PC-3 (cell line): Measurements from ENCODE around the gene AP2M1. TPM values are rescaled to one million over a fixed set of nuclear protein-coding genes. Genes with fewer than 3 reads are reported as not detected.

Experiments
- ATAC-seq: fragments of 200-7000 bp; cut with Tn5 transposase; 2 replicates; pipeline ENCODE4 v1.9.1; 2020; ENCODE audit warnings: mild to moderate bottlenecking, moderate library complexity
- BruUV-seq: library from RNA; stranded (reverse); fragments of 400-500 nt; replicated peaks from 2 replicates; lab custom pipeline; 2021; lab: Mats Ljungman, UMichigan
- CTCF ChIA-PET: fragments of 300-600 bp; sonication (Branson Sonifier 250); formaldehyde crosslinking; loops from one replicate; lab custom pipeline; 2022; ENCODE audit warnings: antibody characterized with exemption; lab: Charles Lee
- POLR2A ChIA-PET: fragments of 300-600 bp; sonication (Branson Sonifier 250); formaldehyde crosslinking; loops from one replicate; lab custom pipeline; 2022; ENCODE audit warnings: antibody characterized with exemption; ENCODE audit not compliant: unreplicated experiment; lab: Charles Lee
- DNase-seq: peaks from one replicate; pipeline ENCODE4 v3.0.0-alpha.2; 2015
- H2AFZ ChIP-seq: fragments of 300-600 bp; sonication (generic); 2 replicates; pipeline ENCODE4 v1.6.0; 2016; ENCODE audit warnings: antibody characterized with exemption, low read length
- H3F3A ChIP-seq: fragments of 300-600 bp; sonication (generic); one replicate; pipeline ENCODE4 v1.6.0; 2017; ENCODE audit warnings: antibody characterized with exemption, low read length, control low read depth, mild to moderate bottlenecking; ENCODE audit not compliant: unreplicated experiment
- H3K27ac ChIP-seq: fragments of 300-600 bp; sonication (generic); 2 replicates; pipeline ENCODE4 v1.5.1; 2016; ENCODE audit warnings: mild to moderate bottlenecking, low read length
- H3K27me3 ChIP-seq: fragments of 300-600 bp; sonication (generic); 2 replicates; pipeline ENCODE4 v1.6.1; 2016; ENCODE audit warnings: low read length, mixed read lengths
- H3K36me3 ChIP-seq: fragments of 300-600 bp; sonication (generic); 2 replicates; pipeline ENCODE4 v1.6.1; 2016; ENCODE audit warnings: low read depth, mixed run types, low read length, mixed read lengths
- H3K4me1 ChIP-seq: fragments of 300-600 bp; sonication (generic); 2 replicates; pipeline ENCODE4 v1.5.1; 2016; ENCODE audit warnings: low read length; ENCODE audit not compliant: insufficient read depth
- H3K4me2 ChIP-seq: fragments of 300-600 bp; sonication (generic); 2 replicates; pipeline ENCODE4 v1.6.0; 2016; ENCODE audit warnings: low read length
- H3K4me3 ChIP-seq: fragments of 300-600 bp; sonication (generic); 2 replicates; pipeline ENCODE4 v1.5.1; 2016; ENCODE audit warnings: mild to moderate bottlenecking, low read length, mixed read lengths
- H3K79me2 ChIP-seq: fragments of 300-600 bp; sonication (generic); 2 replicates; pipeline ENCODE4 v1.6.1; 2017; ENCODE audit warnings: low read length, mixed read lengths
- H3K9ac ChIP-seq: fragments of 300-600 bp; sonication (generic); 2 replicates; pipeline ENCODE4 v1.6.0; 2016; ENCODE audit warnings: mild to moderate bottlenecking, low read length
- H3K9me2 ChIP-seq: fragments of 300-600 bp; sonication (generic); replicated peaks from 2 replicates; pipeline ENCODE4 v1.6.1; 2016; ENCODE audit warnings: mixed run types, low read length, mixed read lengths
- H3K9me3 ChIP-seq: fragments of 300-600 bp; sonication (generic); 2 replicates; pipeline ENCODE4 v1.6.1; 2016; ENCODE audit warnings: low read length, mixed read lengths
- H4K20me1 ChIP-seq: fragments of 300-600 bp; sonication (generic); 2 replicates; pipeline ENCODE4 v1.6.1; 2016; ENCODE audit warnings: low read length, mixed read lengths
- EZH2 ChIP-seq: fragments of 300-600 bp; sonication (generic); IDR thresholded peaks from one replicate; pipeline ENCODE4 v1.6.1; 2017; ENCODE audit warnings: antibody characterized with exemption, mild to moderate bottlenecking, low read length; ENCODE audit not compliant: unreplicated experiment
- EZH2phosphoT487 ChIP-seq: fragments of 300-600 bp; sonication (generic); IDR thresholded peaks from 2 replicates; pipeline ENCODE4 v1.6.1; 2018; ENCODE audit warnings: mild to moderate bottlenecking, antibody characterized with exemption, low read length, borderline replicate concordance
- intact Hi-C: fragments of 100-400 bp; cut with micrococcal nuclease; formaldehyde crosslinking; loops from 2 replicates; pipeline ENCODE4 v1.9.0; 2023
- total RNA-seq: library from RNA; depleted of rRNA; stranded (reverse); fragments of >200 nt; gene quantifications from 2 replicates; pipeline ENCODE4 v1.2.3, GENCODE V29; 2014
- TF ChIP-seq, protein P1 (sequence below): fragments of 300-600 bp; sonication (generic); conservative IDR thresholded peaks from 2 replicates; pipeline ENCODE4 v1.5.1; 2017; ENCODE audit warnings: antibody characterized with exemption, low read depth, mild to moderate bottlenecking, low read length

The AP2M1 gene
- total RNA-seq, 1 experiment from 2014 or later: 522 TPM

DNA sequence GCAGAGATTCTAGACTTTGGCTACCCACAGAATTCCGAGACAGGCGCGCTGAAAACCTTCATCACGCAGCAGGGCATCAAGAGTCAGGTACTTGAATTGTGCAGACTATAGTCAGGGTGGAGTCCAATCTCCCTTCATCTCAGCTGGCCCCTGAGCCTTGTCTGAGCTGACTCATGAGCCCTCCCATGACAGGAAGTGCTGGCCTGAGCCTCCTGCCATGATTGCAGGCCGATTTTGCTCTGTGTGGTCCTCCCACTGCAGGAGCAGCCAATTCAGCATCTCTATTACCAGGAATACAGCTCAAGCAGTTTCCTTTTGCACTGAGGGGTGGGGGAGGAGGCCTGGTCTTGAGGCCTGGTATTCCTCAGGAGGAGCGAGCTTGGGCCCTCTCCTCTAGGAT, 5.5 kb downstream of the AP2M1 start:
- ChIA-PET CTCF (no interaction called here), POLR2A (no interaction called here)
- Histone ChIP-seq H3K4me2 (no peak overlapping the region), H3K27me3 (no peaks in the 10 kb centered on the region), H3K9me2 (no peaks in the 10 kb centered on the region), H3K79me2 (peaks cover 47% of the 10 kb centered on the region), H3K9ac (no peak overlapping the region), H3K4me3 (no peak overlapping the region), H2AFZ (no peak overlapping the region), H3K4me1 (peaks cover 34% of the 10 kb centered on the region), H4K20me1 (peaks cover 18% of the 10 kb centered on the region), H3K27ac (no peak overlapping the region), H3K9me3 (no peaks in the 10 kb centered on the region), H3K36me3 (peaks cover 75% of the 10 kb centered on the region), H3F3A (peaks cover 4% of the 10 kb centered on the region)
- no TSS peak for BruUV-seq
- DNase-seq (no peak), ATAC-seq (no peak)
- TF ChIP-seq EZH2 (no peak), EZH2phosphoT487 (no peak)
- TF ChIP-seq, protein P1, sequence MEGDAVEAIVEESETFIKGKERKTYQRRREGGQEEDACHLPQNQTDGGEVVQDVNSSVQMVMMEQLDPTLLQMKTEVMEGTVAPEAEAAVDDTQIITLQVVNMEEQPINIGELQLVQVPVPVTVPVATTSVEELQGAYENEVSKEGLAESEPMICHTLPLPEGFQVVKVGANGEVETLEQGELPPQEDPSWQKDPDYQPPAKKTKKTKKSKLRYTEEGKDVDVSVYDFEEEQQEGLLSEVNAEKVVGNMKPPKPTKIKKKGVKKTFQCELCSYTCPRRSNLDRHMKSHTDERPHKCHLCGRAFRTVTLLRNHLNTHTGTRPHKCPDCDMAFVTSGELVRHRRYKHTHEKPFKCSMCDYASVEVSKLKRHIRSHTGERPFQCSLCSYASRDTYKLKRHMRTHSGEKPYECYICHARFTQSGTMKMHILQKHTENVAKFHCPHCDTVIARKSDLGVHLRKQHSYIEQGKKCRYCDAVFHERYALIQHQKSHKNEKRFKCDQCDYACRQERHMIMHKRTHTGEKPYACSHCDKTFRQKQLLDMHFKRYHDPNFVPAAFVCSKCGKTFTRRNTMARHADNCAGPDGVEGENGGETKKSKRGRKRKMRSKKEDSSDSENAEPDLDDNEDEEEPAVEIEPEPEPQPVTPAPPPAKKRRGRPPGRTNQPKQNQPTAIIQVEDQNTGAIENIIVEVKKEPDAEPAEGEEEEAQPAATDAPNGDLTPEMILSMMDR: no peak
- intact Hi-C loops: no loop called here

DNA sequence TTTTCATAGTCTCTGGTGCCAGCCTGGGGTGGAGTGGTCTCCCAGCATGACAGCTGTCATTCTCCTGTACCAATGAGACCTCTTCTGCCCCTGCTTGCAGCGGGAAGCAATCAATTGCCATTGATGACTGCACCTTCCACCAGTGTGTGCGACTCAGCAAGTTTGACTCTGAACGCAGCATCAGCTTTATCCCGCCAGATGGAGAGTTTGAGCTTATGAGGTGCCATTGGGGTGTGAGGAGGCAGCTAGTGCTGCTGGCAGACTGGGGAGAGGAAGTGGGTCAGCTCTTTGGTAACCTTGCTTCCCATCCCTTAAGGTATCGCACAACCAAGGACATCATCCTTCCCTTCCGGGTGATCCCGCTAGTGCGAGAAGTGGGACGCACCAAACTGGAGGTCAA, 6.9 kb downstream of the AP2M1 start:
- BruUV-seq: no TSS peak
- peaks cover 18% of the 10 kb centered on the region for H4K20me1 ChIP-seq
- H2AFZ ChIP-seq: no peak overlapping the region
- no peak overlapping the region for H3K4me3 ChIP-seq
- intact Hi-C loops: no loop called here
- DNase-seq (no peak), ATAC-seq (no peak)
- no peak overlapping the region for H3K27ac ChIP-seq
- H3K27me3 ChIP-seq: no peaks in the 10 kb centered on the region
- TF ChIP-seq EZH2: no peak
- TF ChIP-seq, protein P1: no peak
- no peak for TF ChIP-seq EZH2phosphoT487
- H3F3A ChIP-seq: peaks cover 7% of the 10 kb centered on the region
- peaks cover 35% of the 10 kb centered on the region for H3K4me1 ChIP-seq
- peaks cover 39% of the 10 kb centered on the region for H3K79me2 ChIP-seq
- no peaks in the 10 kb centered on the region for H3K9me3 ChIP-seq
- H3K36me3 ChIP-seq: peaks cover 75% of the 10 kb centered on the region
- no peak overlapping the region for H3K4me2 ChIP-seq
- no peaks in the 10 kb centered on the region for H3K9me2 ChIP-seq
- no peak overlapping the region for H3K9ac ChIP-seq
- POLR2A ChIA-PET: no interaction called here
- CTCF ChIA-PET: no interaction called here

DNA sequence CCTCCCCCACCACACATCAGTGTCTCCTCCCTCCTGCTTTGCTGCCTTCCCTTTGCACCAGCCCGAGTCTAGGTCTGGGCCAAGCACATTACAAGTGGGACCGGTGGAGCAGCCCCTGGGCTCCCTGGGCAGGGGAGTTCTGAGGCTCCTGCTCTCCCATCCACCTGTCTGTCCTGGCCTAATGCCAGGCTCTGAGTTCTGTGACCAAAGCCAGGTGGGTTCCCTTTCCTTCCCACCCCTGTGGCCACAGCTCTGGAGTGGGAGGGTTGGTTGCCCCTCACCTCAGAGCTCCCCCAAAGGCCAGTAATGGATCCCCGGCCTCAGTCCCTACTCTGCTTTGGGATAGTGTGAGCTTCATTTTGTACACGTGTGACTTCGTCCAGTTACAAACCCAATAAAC, 9.0 kb downstream of the AP2M1 start:
- Histone ChIP-seq H2AFZ (no peak overlapping the region), H3F3A (peaks cover 7% of the 10 kb centered on the region), H3K27ac (no peak overlapping the region), H3K4me1 (peaks cover 25% of the 10 kb centered on the region), H3K79me2 (peaks cover 39% of the 10 kb centered on the region), H3K4me2 (no peak overlapping the region), H3K27me3 (no peaks in the 10 kb centered on the region), H3K9ac (no peak overlapping the region), H3K36me3 (peaks cover 68% of the 10 kb centered on the region), H3K4me3 (no peak overlapping the region), H3K9me2 (no peaks in the 10 kb centered on the region), H4K20me1 (peaks cover 14% of the 10 kb centered on the region), H3K9me3 (no peaks in the 10 kb centered on the region)
- no peak for TF ChIP-seq EZH2
- no peak for TF ChIP-seq EZH2phosphoT487
- ATAC-seq: no peak
- intact Hi-C loops: no loop called here
- no TSS peak for BruUV-seq
- POLR2A ChIA-PET: no interaction called here
- CTCF ChIA-PET: no interaction called here
- no peak for DNase-seq
